Eye (tissue), 1 donor: ENCODE measurements around the gene SVOP.
"Not testable (repeated sequence)": the region's sequence is repeated elsewhere in the genome, so short reads cannot be mapped to it uniquely, and the experiment has no call there.

Experiments used
- DNase-seq: peaks from one replicate; pipeline ENCODE4 v3.0.0-alpha.2; 2015

SVOP gene

GRCh38 chr12:108881953-108882352 lies 138.9 kb downstream of the SVOP start:
- DNase-seq: no peak

- no peak for DNase-seq
Observed at GRCh38 chr12:108879615-108880254, 141.1 kb downstream of the SVOP start, which contains the start of gene DAO. Gene DAO, plus strand, starts transcription at chr12:108880092. Its CDS starts 4,915 bp downstream, at chr12:108885007.

- DNase-seq: no peak
Observed at GRCh38 chr12:108876550-108876949, 144.3 kb downstream of the SVOP start.

- DNase-seq: no peak
Observed at GRCh38 chr12:108875682-108876361, 145.0 kb downstream of the SVOP start.

GRCh38 chr12:108875280-108875679 lies 145.6 kb downstream of the SVOP start:
- DNase-seq: no peak

GRCh38 chr12:108868781-108869180 lies 152.1 kb downstream of the SVOP start:
- DNase-seq: no peak

- DNase-seq: not testable (repeated sequence)
Observed at GRCh38 chr12:108866083-108866482, 154.8 kb downstream of the SVOP start.

GRCh38 chr12:108865169-108865568 lies 155.7 kb downstream of the SVOP start:
- no peak for DNase-seq

GRCh38 chr12:108862588-108862959 lies 158.3 kb downstream of the SVOP start:
- no peak for DNase-seq

GRCh38 chr12:108861878-108862587 lies 158.8 kb downstream of the SVOP start:
- DNase-seq: no peak

- no peak for DNase-seq
Observed at GRCh38 chr12:108860443-108860842, 160.4 kb downstream of the SVOP start.

GRCh38 chr12:108859923-108860291 lies 161.0 kb downstream of the SVOP start:
- no peak for DNase-seq

- not testable (repeated sequence) for DNase-seq
Observed at GRCh38 chr12:108859141-108859922, 161.5 kb downstream of the SVOP start.

- DNase-seq: peak; percentile 60
Observed at GRCh38 chr12:108858311-108859074, 162.4 kb downstream of the SVOP start.
